Left lung (tissue), 10 donors: ENCODE measurements around the gene KRTAP10-3. TPM values are rescaled to one million over a fixed set of nuclear protein-coding genes. Genes with fewer than 3 reads are reported as not detected.

ENCODE experiments used
- ATAC-seq: fragments of 200-7000 bp; cut with Tn5 transposase; one replicate; pipeline ENCODE4 v1.9.1; 2020; ENCODE audit warnings: moderate library complexity
- DNase-seq, 4 donors: peaks; one replicate each; pipeline ENCODE4 v3.0.0-alpha.2; 2013 to 2020
- H3K27ac ChIP-seq, 2 donors: fragments of 200-600 bp; sonication (generic) in 1 of 2; one replicate each; pipeline versions ENCODE4 v1.5.0 to v1.8.0; 2020 to 2021
- H3K27me3 ChIP-seq, 2 donors: fragments of 200-600 bp; sonication (generic) in 1 of 2; one replicate each; pipeline versions ENCODE4 v1.5.0 to v1.8.0; 2020 to 2021
- H3K36me3 ChIP-seq, 2 donors: fragments of 200-600 bp; sonication (generic) in 1 of 2; one replicate each; pipeline versions ENCODE4 v1.5.0 to v1.8.0; 2020 to 2021
- H3K4me1 ChIP-seq, 2 donors: fragments of 200-600 bp; one replicate each; pipeline ENCODE4 v1.8.0; 2021
- H3K4me3 ChIP-seq, 2 donors: fragments of 200-600 bp; sonication (generic) in 1 of 2; one replicate each; pipeline versions ENCODE4 v1.5.0 to v1.8.0; 2020 to 2021; ENCODE audit warnings: mild to moderate bottlenecking in 1 of 2
- H3K9me3 ChIP-seq, 2 donors: fragments of 200-600 bp; sonication (generic) in 1 of 2; one replicate each; pipeline versions ENCODE4 v1.5.0 to v1.8.0; 2020 to 2021
- intact Hi-C, 2 donors: fragments of 100-400 bp; cut with DNase I; formaldehyde crosslinking; loops; one replicate each; pipeline versions ENCODE4 v1.11.2 to v1.14.2; 2022
- polyA plus RNA-seq, 6 donors: library from polyadenylated mRNA; unstranded; fragments of 120-200 nt; gene quantifications; one replicate each; pipeline ENCODE4 v1.2.1, GENCODE V29; 2013; ENCODE audit not compliant: insufficient read length in 6 of 6
- total RNA-seq, 2 donors: library from RNA; stranded (reverse); fragmentation: NEBNext Ultra II Directional; extraction: Animal tissue kit (Norgen Biotek cat#: 25700); gene quantifications; one replicate each; pipeline ENCODE4 v1.2.1, GENCODE V29; 2021
- TF ChIP-seq, protein P1 (sequence below), 2 donors: fragments of 200-600 bp; sonication (generic) in 1 of 2; IDR thresholded peaks; one replicate each; pipeline versions ENCODE4 v1.5.0 to v1.8.0; 2021; ENCODE audit warnings: antibody characterized with exemption in 2 of 2
- donor health status: DM: no; HTN: yes; CAD: no.
- donor health status: DM: no; HTN: no; CAD: no.

KRTAP10-3 gene
- total and polyA plus RNA-seq, 8 donors: not detected

- DNase-seq: peak in 1 of 4 donors; percentile 70
Measured at GRCh38 chr21:44557491-44558328, 885 bp downstream of the KRTAP10-3 start.

DNA sequence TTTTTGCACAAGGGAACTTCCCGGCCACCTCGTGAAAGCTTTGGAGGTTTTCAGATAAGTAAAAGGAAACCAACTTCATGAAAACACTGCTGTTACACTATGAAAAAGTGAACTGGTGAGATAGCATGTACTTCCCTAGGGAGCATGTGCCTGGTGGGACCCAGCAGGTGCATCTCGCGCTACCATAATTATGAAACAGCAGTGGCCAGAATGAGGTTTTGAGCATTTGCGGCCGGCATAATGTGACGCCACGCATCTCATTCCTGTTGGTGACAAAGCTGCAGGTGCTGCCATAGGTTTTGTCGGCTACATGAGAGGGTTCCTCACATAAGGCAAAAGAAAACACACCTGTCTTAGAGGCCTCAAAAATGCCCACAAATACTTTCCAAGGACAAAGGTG lies 1.7 kb downstream of the KRTAP10-3 start:
- peaks cover 0 to under 1% of the 10 kb centered on the region in 2 donors for H3K9me3 ChIP-seq
- no peaks in the 10 kb centered on the region for H3K36me3 ChIP-seq
- no peak overlapping the region for H3K4me3 ChIP-seq
- ATAC-seq (no peak), DNase-seq (peak in 1 of 4 donors; percentile 24)
- intact Hi-C loops: no loop called here
- TF ChIP-seq, protein P1, sequence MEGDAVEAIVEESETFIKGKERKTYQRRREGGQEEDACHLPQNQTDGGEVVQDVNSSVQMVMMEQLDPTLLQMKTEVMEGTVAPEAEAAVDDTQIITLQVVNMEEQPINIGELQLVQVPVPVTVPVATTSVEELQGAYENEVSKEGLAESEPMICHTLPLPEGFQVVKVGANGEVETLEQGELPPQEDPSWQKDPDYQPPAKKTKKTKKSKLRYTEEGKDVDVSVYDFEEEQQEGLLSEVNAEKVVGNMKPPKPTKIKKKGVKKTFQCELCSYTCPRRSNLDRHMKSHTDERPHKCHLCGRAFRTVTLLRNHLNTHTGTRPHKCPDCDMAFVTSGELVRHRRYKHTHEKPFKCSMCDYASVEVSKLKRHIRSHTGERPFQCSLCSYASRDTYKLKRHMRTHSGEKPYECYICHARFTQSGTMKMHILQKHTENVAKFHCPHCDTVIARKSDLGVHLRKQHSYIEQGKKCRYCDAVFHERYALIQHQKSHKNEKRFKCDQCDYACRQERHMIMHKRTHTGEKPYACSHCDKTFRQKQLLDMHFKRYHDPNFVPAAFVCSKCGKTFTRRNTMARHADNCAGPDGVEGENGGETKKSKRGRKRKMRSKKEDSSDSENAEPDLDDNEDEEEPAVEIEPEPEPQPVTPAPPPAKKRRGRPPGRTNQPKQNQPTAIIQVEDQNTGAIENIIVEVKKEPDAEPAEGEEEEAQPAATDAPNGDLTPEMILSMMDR (IDR thresholded peaks at IDR 0.05): no peak
- no peaks in the 10 kb centered on the region for H3K4me1 ChIP-seq
- H3K27me3 ChIP-seq: peaks cover 4 to 44% of the 10 kb centered on the region in 2 donors
- H3K27ac ChIP-seq: no peak overlapping the region

More at GRCh38 chr21:44557491-44558328, 885 bp downstream of the KRTAP10-3 start:
- ATAC-seq: no peak
- H3K9me3 ChIP-seq: peaks cover 0 to 7% of the 10 kb centered on the region in 2 donors
- no peak overlapping the region for H3K27ac ChIP-seq
- H3K4me1 ChIP-seq: no peaks in the 10 kb centered on the region
- no peak overlapping the region for H3K4me3 ChIP-seq
- H3K27me3 ChIP-seq: peaks cover 4 to 36% of the 10 kb centered on the region in 2 donors
- H3K36me3 ChIP-seq: no peaks in the 10 kb centered on the region
- TF ChIP-seq, protein P1 (IDR thresholded peaks at IDR 0.05): no peak
- intact Hi-C loops: no loop called here

DNA sequence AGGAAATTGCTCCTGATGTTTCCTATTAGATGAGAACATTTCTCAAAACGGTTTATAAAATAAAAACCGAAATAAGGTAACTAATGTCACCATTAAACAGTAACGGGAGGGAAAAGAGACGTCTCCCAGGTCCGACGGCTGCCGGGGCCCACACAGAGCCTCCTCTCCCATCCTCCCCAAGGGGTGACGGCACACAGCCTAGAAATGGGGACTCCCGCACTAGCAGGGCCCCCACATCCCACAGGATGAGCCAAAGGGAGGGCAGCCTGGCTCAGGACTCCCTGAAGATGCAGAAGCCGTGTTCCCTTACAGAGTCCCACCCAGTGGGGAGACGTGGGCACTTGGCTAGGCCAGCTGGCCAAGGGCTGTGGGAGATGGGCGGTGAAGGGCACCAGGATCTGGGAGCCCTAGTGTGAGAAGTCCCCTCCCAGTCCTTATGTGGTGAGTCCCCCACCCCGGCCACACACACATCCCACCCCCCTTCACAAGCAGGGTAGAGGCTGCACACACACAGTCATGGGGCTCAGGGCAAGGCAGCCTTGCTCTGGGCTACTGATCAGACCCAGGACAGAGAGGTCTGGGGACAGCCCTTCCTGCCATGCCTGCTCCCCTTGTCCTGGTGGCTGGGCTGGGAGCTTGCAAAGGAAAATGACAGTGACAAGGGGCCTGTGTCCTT lies 3.3 kb downstream of the KRTAP10-3 start:
- H3K36me3 ChIP-seq: no peaks in the 10 kb centered on the region
- no peak overlapping the region for H3K27ac ChIP-seq
- no peaks in the 10 kb centered on the region for H3K4me1 ChIP-seq
- H3K4me3 ChIP-seq: no peak overlapping the region
- intact Hi-C loops: no loop called here
- peaks cover 4 to 58% of the 10 kb centered on the region in 2 donors for H3K27me3 ChIP-seq
- TF ChIP-seq, protein P1 (IDR thresholded peaks at IDR 0.05): no peak
- DNase-seq (peak in 1 of 4 donors; percentile 30), ATAC-seq (no peak)
- H3K9me3 ChIP-seq: no peaks in the 10 kb centered on the region

DNA sequence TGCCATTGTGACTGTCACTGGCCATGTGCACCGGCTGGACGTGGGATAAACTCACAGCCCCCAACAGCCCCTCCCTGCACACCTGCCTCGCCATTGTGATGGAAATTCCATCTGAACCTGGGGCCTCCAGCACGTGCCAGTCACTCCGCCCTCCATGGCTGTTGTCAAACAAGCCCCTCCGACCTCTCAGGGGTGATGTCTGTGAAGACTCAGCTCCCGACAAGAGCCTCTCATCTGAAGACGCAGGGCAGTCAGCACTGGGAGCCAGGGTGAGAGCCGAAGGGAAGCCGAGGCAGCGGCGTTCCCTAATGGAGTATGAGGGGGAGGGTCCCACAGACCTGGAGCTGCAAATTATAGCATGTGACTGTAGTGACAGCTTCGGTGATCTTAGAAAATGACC lies 5.9 kb downstream of the KRTAP10-3 start:
- no peaks in the 10 kb centered on the region for H3K36me3 ChIP-seq
- intact Hi-C loops: no loop called here
- ATAC-seq: no peak
- TF ChIP-seq, protein P1 (IDR thresholded peaks at IDR 0.05): no peak
- peaks cover 4 to 77% of the 10 kb centered on the region in 2 donors for H3K27me3 ChIP-seq
- H3K9me3 ChIP-seq: no peaks in the 10 kb centered on the region
- peak in 1 of 4 donors; percentile 26 for DNase-seq
- H3K4me1 ChIP-seq: no peaks in the 10 kb centered on the region
- H3K27ac ChIP-seq: no peak overlapping the region
- no peak overlapping the region for H3K4me3 ChIP-seq

GRCh38 chr21:44552136-44552535 lies 6.5 kb downstream of the KRTAP10-3 start:
- intact Hi-C loops: no loop called here
- H3K27me3 ChIP-seq: peaks cover under 1 to 76% of the 10 kb centered on the region in 2 donors

More at GRCh38 chr21:44552136-44552535, 6.5 kb downstream of the KRTAP10-3 start:
- TF ChIP-seq, protein P1 (IDR thresholded peaks at IDR 0.05): no peak
- no peak for ATAC-seq
- H3K27ac ChIP-seq: no peak overlapping the region
- DNase-seq: peak in 1 of 4 donors; percentile 37
- H3K36me3 ChIP-seq: no peaks in the 10 kb centered on the region
- no peak overlapping the region for H3K4me3 ChIP-seq
- no peaks in the 10 kb centered on the region for H3K9me3 ChIP-seq
- H3K4me1 ChIP-seq: no peaks in the 10 kb centered on the region
